ENCODE measurements around the gene ZNF724. TPM values are rescaled to one million over a fixed set of nuclear protein-coding genes. Genes with fewer than 3 reads are reported as not detected.

ZNF724 gene
- total and polyA plus RNA-seq, 2 of the 13 experiments (the other 11 are each of a cell fraction or from before 2014, with no cell fraction given): 1.5 to 15.0 TPM

DNA sequence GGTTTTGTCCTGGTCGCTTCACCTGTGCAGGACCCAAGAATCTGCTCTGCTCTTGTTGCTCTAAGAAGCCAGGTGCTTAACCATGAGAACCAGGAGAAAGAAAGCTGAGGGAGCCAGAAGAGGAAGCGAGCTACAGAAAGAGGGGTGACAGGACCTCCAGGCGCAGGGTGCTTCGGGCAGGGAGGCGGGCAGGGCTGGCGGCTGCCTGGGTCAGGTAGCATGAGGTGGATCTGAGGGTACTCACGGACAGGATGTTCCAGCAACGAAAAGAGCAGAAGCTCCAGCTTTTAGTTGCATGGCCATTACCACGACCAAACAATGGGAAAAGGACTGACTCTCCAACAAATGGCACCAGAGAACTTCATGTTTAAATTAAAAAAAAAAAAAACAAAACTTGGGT, 59.9 kb downstream of the ZNF724 start:
- CTCF ChIA-PET (ENCODE audit: low intra/inter-chr PET ratio, low total read pairs): no interaction called here
- Histone ChIP-seq H3K79me2 (ENCODE audit: insufficient read depth, low read length) (no peaks in the 10 kb centered on the region), H3K36me3 (replicated peaks in 1 of 2; ENCODE audit: control insufficient read depth in 1 of 2, insufficient read depth in 2 of 2, low read length in 2 of 2) (no peaks in the 10 kb centered on the region), H3K27me3 (ENCODE audit: control insufficient read depth in 1 of 2, insufficient read depth in 2 of 2, low read length in 2 of 2) (no peaks in the 10 kb centered on the region), H3K4me1 (ENCODE audit: insufficient read depth, low read length) (no peaks in the 10 kb centered on the region), H3K9me3 (ENCODE audit: low read length) (peaks cover 60% of the 10 kb centered on the region), H3K4me2 (ENCODE audit: low read depth, low read length) (no peak overlapping the region), H3K9ac (ENCODE audit: insufficient read depth, low read depth, low read length) (no peak overlapping the region), H3K27ac (ENCODE audit: extremely low read length, insufficient read depth, low read length) (no peak overlapping the region), H4K20me1 (ENCODE audit: insufficient read depth, low read length) (no peaks in the 10 kb centered on the region), H2AFZ (ENCODE audit: low read length) (no peak overlapping the region), H3K4me3 (replicated peaks in 1 of 3; ENCODE audit: insufficient read depth in 1 of 3, low read depth in 2 of 3, low read length in 3 of 3) (no peak overlapping the region)
- ATAC-seq (no peak), FAIRE-seq (no peak), DNase-seq (ENCODE audit: low spot score) (no peak)
- no TSS peak for BruUV-seq (replicated peaks)
- TF ChIP-seq, protein P1, sequence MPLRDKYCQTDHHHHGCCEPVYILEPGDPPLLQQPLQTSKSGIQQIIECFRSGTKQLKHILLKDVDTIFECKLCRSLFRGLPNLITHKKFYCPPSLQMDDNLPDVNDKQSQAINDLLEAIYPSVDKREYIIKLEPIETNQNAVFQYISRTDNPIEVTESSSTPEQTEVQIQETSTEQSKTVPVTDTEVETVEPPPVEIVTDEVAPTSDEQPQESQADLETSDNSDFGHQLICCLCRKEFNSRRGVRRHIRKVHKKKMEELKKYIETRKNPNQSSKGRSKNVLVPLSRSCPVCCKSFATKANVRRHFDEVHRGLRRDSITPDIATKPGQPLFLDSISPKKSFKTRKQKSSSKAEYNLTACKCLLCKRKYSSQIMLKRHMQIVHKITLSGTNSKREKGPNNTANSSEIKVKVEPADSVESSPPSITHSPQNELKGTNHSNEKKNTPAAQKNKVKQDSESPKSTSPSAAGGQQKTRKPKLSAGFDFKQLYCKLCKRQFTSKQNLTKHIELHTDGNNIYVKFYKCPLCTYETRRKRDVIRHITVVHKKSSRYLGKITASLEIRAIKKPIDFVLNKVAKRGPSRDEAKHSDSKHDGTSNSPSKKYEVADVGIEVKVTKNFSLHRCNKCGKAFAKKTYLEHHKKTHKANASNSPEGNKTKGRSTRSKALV (CRISPR knock-in tag; IDR thresholded peaks at IDR 0.05): no peak
- TF ChIP-seq PITX1 (CRISPR knock-in tag; IDR thresholded peaks at IDR 0.05) (no peak), ZNF337 (CRISPR knock-in tag; IDR thresholded peaks at IDR 0.05; ENCODE audit: borderline replicate concordance, low read depth) (no peak), AGO1 (IDR thresholded peaks at IDR 0.05; ENCODE audit: low read depth, low read length, poor library complexity, severe bottlenecking) (peak; percentile 30), ZNF878 (CRISPR knock-in tag; IDR thresholded peaks at IDR 0.05) (no peak)
- TF ChIP-seq, protein P2, sequence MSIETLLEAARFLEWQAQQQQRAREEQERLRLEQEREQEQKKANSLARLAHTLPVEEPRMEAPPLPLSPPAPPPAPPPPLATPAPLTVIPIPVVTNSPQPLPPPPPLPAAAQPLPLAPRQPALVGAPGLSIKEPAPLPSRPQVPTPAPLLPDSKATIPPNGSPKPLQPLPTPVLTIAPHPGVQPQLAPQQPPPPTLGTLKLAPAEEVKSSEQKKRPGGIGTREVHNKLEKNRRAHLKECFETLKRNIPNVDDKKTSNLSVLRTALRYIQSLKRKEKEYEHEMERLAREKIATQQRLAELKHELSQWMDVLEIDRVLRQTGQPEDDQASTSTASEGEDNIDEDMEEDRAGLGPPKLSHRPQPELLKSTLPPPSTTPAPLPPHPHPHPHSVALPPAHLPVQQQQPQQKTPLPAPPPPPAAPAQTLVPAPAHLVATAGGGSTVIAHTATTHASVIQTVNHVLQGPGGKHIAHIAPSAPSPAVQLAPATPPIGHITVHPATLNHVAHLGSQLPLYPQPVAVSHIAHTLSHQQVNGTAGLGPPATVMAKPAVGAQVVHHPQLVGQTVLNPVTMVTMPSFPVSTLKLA (IDR thresholded peaks at IDR 0.05): no peak
- 39% methylated on average over 9 of the region's 9 CpGs for WGBS (ENCODE audit: low lambda C conversion rate)
- POLR2A ChIA-PET: no interaction called here
- in situ Hi-C loops (cut with HindIII; ENCODE audit: extremely low pct_ligation_motif_present, low pct_unique_long_range_greater_than_20kb) (no loop called here), intact Hi-C loops (cut with micrococcal nuclease; ENCODE audit: unreplicated experiment) (no loop called here)
